ENCODE results near the gene RALGAPB. TPM values are rescaled to one million over a fixed set of nuclear protein-coding genes. Genes with fewer than 3 reads are reported as not detected.

Gene RALGAPB
- total RNA-seq, 1 experiment from 2014 or later: 24.0 TPM

GRCh38 chr20:38543014-38543906, 70.6 kb downstream of the RALGAPB start:
- Histone ChIP-seq H3K9me2 (ENCODE audit: insufficient read depth) (no peaks in the 10 kb centered on the region), H3K4me3 (replicated peaks in 1 of 2; ENCODE audit: low read depth in 1 of 2, low read length in 2 of 2) (no peak overlapping the region), H3K27ac (ENCODE audit: low read depth, low read length) (no peak overlapping the region), H3K36me3 (ENCODE audit: control insufficient read depth in 1 of 2, insufficient read depth in 2 of 2, low read length in 2 of 2) (peaks cover 19 to 25% of the 10 kb centered on the region in 2 experiments; a peak in 3 of 4 replicates), H3K4me2 (ENCODE audit: low read length) (no peak overlapping the region), H3K9ac (ENCODE audit: low read length) (no peak overlapping the region), H3K79me2 (ENCODE audit: insufficient read depth, low read length) (no peaks in the 10 kb centered on the region), H3K4me1 (ENCODE audit: control insufficient read depth in 1 of 2, insufficient read depth in 2 of 2, low read length in 2 of 2) (peaks cover 2 to 3% of the 10 kb centered on the region in 2 experiments; a peak in 1 of 4 replicates), H4K20me1 (ENCODE audit: insufficient read depth) (no peaks in the 10 kb centered on the region), H2AFZ (ENCODE audit: low read depth, low read length, poor library complexity, severe bottlenecking) (no peak overlapping the region), H3K27me3 (ENCODE audit: insufficient read depth, low read length) (no peaks in the 10 kb centered on the region), H3K9me3 (ENCODE audit: control insufficient read depth in 1 of 2, insufficient read depth in 1 of 2, low read depth in 1 of 2, low read length in 2 of 2) (no peaks in the 10 kb centered on the region)
- TF ChIP-seq EZH2 (IDR thresholded peaks at IDR 0.05) (no peak), JUND (IDR thresholded peaks at IDR 0.05) (no peak), SRF (IDR thresholded peaks at IDR 0.05; ENCODE audit: low read depth) (no peak), CBX3 (IDR thresholded peaks at IDR 0.05; ENCODE audit: low read depth) (no peak), POLR2AphosphoS5 (IDR thresholded peaks at IDR 0.05; ENCODE audit: low read depth, low read length) (no peak), CEBPB (IDR thresholded peaks at IDR 0.05; ENCODE audit: low read depth) (no peak), ELF1 (IDR thresholded peaks at IDR 0.05; ENCODE audit: borderline replicate concordance, low read depth) (no peak), ATF3 (IDR thresholded peaks at IDR 0.05) (no peak), EGR1 (IDR thresholded peaks at IDR 0.05; ENCODE audit: low read depth) (no peak), EZH2phosphoT487 (IDR thresholded peaks at IDR 0.05; ENCODE audit: borderline replicate concordance) (no peak), POLR2A (IDR thresholded peaks at IDR 0.05; ENCODE audit: borderline replicate concordance, extremely low read depth, insufficient read depth, insufficient read length) (no peak)
- TF ChIP-seq, protein P1, sequence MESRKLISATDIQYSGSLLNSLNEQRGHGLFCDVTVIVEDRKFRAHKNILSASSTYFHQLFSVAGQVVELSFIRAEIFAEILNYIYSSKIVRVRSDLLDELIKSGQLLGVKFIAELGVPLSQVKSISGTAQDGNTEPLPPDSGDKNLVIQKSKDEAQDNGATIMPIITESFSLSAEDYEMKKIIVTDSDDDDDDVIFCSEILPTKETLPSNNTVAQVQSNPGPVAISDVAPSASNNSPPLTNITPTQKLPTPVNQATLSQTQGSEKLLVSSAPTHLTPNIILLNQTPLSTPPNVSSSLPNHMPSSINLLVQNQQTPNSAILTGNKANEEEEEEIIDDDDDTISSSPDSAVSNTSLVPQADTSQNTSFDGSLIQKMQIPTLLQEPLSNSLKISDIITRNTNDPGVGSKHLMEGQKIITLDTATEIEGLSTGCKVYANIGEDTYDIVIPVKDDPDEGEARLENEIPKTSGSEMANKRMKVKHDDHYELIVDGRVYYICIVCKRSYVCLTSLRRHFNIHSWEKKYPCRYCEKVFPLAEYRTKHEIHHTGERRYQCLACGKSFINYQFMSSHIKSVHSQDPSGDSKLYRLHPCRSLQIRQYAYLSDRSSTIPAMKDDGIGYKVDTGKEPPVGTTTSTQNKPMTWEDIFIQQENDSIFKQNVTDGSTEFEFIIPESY (IDR thresholded peaks at IDR 0.05; ENCODE audit: extremely low read depth, insufficient replicate concordance, low read length): no peak
- TF ChIP-seq, protein P2, sequence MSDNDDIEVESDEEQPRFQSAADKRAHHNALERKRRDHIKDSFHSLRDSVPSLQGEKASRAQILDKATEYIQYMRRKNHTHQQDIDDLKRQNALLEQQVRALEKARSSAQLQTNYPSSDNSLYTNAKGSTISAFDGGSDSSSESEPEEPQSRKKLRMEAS (IDR thresholded peaks at IDR 0.05): no peak
- TF ChIP-seq, protein P3, sequence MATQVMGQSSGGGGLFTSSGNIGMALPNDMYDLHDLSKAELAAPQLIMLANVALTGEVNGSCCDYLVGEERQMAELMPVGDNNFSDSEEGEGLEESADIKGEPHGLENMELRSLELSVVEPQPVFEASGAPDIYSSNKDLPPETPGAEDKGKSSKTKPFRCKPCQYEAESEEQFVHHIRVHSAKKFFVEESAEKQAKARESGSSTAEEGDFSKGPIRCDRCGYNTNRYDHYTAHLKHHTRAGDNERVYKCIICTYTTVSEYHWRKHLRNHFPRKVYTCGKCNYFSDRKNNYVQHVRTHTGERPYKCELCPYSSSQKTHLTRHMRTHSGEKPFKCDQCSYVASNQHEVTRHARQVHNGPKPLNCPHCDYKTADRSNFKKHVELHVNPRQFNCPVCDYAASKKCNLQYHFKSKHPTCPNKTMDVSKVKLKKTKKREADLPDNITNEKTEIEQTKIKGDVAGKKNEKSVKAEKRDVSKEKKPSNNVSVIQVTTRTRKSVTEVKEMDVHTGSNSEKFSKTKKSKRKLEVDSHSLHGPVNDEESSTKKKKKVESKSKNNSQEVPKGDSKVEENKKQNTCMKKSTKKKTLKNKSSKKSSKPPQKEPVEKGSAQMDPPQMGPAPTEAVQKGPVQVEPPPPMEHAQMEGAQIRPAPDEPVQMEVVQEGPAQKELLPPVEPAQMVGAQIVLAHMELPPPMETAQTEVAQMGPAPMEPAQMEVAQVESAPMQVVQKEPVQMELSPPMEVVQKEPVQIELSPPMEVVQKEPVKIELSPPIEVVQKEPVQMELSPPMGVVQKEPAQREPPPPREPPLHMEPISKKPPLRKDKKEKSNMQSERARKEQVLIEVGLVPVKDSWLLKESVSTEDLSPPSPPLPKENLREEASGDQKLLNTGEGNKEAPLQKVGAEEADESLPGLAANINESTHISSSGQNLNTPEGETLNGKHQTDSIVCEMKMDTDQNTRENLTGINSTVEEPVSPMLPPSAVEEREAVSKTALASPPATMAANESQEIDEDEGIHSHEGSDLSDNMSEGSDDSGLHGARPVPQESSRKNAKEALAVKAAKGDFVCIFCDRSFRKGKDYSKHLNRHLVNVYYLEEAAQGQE (IDR thresholded peaks at IDR 0.05; ENCODE audit: low read depth): no peak
- BruUV-seq (replicated peaks): no TSS peak
- ChIA-PET CTCF (no interaction called here), POLR2A (no interaction called here), RAD21 (ENCODE audit: low non-redundant PET in 1 of 2, low total read pairs in 2 of 2, uncharacterized antibody in 2 of 2, unreplicated experiment in 2 of 2) (no interaction called here)
- intact Hi-C loops (cut with micrococcal nuclease): no loop called here
- ATAC-seq: no peak
- DNase-seq (ENCODE audit: low read depth, low spot score): no peak

All from HCT116 (cell line).